Activated CD4-positive, alpha-beta T cell treated with anti-CD3 and anti-CD28 coated beads for 48 hours (primary cell): ENCODE results near the gene ZNF587B.
A peak's percentile ranks its signal among the peaks of the same experiment; 100 is the strongest.
"Not testable (repeated sequence)": the region's sequence is repeated elsewhere in the genome, so short reads cannot be mapped to it uniquely, and the experiment has no call there.

Source experiments
- DNase-seq: peaks from one replicate; pipeline ENCODE4 v3.0.0-alpha.2; 2020

ZNF587B gene

DNA sequence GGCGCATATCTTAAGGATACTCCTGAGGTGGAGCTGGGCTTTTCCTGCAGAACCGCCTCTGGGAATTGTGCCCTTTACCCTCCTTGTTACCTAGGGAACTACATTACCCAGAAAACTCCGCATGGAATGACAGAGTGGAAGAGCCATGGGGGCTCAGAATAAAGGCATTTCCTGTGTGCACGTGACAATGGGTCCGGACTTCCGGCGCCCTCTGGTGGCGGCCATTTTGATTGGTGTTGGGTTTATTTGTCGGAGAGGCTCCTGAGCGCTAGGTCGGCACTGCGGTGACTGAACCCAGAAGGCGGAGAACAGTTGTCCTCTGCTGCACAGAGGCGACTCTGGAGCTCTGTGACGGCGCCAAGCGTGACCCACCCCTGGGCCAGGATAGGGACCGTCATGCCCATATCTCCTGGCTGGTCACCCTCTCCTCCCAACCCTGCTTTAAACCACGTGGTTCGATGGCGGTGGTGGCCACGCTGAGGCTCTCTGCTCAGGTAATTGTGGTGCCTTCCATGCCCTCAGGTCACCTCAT lies at the start of gene ZNF587B:
Gene ZNF587B (plus strand): TSS at position 229 of the 532 bp plus-strand sequence. CDS start 230 bp downstream, at position 459.
- DNase-seq: peak; percentile 58

- DNase-seq: no peak
These were observed 43.8 kb upstream of the ZNF587B start for GRCh38 chr19:57786286-57786685.

DNA sequence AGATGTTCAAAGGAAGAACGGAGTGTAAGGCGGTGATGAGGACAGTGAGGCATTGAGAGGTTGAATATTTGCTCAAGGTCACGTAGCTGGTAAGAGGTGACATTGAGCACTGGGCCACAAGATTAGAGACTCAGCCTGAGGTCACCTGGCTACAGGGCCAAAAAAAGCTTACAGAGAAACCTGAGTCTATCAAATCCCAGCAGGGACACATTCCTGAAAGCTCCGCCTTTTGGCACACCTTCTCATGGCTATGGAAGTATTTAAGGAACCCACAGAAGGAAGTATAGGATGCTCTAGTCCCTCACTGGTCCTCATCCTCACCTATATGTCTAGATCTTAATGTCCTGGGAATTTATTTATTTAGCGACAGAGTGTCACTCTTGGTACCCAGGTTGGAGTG lies 43.2 kb upstream of the ZNF587B start:
- no peak for DNase-seq

DNA sequence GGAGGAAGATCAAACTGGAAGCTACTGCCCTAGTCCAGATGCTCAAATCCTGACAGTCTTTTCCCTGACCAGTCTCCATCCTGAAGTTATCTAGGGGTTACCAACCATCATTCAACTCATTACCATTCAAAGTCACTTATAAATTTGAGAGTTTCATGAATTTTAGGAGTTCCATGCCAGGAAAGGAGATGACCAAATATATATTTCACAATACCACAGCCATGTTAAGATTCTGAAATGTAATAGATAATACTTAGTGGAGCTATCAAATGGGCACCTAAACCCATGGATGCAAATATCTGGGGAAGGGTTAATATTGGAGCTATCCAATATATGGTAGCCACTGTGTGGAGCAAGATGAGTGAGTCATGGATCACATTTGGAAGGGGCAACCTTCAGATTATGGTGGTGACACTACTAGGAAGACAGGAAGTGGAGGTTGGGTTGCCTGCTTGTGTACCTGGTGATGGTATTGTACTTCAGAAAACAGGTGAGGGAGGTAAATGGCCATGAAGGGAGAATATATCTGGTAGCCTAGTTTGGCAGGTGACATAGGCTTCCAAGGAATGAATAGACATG lies 41.9 kb upstream of the ZNF587B start:
- DNase-seq: no peak

DNA sequence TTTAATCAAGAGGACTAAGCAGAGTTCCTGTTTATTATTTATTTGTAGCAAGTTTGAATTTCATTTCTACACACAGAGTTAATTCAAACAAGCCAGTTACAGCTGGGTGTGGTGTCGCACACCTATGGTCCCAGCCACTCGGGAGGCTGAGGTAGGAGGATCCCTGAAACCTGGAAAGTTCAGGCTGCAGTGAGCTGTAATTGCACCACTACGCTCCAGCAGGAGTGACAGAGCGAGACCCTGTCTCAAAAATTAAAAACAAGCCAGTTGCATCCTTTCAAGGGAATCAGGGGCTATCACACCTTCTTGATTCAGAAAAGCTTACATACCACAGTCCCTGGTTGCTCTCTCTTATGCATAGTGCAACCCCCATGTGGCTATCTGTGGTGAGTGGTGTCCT lies 40.8 kb upstream of the ZNF587B start:
- DNase-seq: no peak

DNA sequence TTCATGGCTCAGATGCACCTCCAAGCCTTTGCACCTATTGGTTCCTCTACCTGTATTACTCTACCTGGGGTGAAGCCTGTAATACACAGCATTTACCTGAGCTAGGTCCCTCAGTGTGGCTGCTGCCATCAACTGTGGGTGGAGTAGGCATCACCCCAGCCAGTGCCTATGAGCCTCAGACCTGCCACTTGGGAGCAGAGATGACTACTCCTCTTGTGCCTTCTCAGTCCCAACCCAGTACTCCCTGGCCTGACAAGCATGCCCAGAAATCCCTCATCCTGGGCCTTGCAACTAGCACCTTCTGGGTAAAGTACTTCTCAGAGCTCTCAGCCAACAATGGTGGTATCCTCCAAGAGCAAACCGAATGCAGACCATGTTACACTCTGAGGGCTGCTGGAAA lies 33.5 kb upstream of the ZNF587B start:
- not testable (repeated sequence) for DNase-seq

- no peak for DNase-seq
These were observed 29.4 kb upstream of the ZNF587B start for GRCh38 chr19:57800696-57801095.

- DNase-seq: no peak
These were observed 27.8 kb upstream of the ZNF587B start for GRCh38 chr19:57802269-57802668.

- DNase-seq: no peak
These were observed 26.9 kb upstream of the ZNF587B start for GRCh38 chr19:57803265-57803593.

GRCh38 chr19:57803594-57804325 lies 26.3 kb upstream of the ZNF587B start:
- DNase-seq: peak; percentile 26

- no peak for DNase-seq
These were observed 22.6 kb upstream of the ZNF587B start for GRCh38 chr19:57807541-57807940.

DNA sequence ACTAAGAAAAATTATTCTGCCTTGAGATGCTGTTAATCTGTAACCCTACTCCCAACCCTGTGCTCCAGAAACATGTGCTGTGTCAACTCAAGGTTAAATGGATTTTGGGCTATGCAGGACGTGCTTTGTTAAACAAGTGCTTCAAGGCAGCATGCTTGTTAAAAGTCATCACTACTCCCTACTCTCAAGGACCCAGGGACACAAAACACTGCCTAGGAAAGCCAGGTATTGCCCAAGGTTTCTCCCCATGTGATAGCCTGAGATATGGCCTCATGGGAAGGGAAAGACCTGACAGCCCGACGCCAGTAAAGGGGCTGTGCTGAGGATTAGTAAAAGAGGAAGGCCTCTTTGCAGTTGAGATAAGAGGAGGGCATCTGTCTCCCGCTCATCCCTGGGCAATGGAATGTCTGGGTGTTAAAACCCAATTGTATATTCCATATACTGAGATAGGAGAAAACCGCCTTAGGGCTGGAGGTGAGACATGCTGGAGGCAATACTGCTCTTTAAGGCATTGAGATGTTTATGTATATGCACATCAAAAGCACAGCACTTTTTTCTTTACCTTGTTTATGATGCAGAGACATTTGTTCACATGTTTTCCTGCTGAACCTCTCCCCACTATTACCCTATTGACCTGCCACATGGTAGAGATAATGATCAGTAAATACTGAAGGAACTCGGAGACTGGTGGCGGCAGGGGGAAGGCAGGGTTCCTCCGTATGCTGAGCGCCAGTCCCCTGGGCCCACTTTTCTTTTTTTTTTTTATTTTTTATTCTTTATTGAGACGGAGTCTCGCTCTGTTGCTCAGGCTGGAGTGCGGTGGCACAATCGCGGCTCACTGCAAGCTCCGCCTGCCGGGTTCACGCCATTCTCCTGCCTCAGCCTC lies 19.4 kb upstream of the ZNF587B start:
- DNase-seq: not testable (repeated sequence)

DNA sequence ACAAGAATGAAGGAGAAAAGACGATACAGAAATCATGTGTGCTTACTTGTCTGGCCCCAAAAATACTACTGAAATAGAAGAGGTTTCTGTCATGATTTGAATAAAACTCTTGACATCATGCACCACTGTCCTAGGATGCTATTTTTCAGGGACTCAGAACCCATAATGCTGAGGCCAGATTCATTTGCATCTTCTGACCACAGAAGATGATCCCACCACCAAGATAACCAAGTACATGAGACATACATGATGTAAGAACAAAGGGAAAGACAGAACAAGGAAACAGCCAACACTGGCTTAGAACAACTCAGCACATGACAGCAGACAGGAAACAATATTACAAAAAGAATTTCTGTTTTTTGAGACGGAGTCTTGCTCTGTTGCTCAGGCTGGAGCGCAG lies 17.9 kb upstream of the ZNF587B start:
- no peak for DNase-seq

DNA sequence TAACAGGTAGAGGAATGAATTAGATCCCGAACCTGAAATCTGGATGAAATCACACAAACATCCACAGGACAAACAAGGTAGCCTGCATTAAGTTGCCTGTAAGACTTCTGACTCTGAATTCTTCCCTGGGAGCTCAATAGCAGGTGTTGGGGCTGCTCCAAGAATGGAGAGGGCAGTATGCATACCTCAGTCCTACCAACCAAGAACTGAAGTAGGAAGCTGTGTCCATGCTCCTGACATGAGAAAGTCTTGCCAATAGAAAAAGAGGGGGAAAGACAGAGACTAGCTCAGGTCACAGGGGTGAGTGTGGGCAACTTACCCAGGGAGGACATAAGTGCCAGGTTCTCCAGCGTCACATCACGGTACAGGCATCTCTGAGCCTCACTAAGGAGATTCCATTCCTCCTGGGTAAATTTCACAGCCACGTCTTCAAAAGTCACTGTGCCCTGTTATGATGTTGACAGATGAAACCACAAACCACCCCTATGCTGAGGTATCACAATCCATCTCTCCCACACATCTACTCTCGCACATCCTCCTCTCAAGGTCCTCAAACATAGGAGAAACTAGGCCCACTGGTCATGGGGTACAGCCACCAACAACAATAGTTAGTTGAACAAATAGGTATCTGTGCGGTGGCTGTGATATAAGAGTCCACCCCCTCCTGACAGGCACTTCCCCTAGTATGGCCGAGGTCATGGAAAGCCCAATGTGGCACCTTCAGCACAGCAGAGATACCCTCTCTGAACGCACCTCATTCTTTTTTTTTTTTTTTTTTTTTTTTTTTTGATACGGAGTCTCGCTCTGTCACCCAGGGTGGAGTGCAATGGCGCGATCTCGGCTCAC lies 16.9 kb upstream of the ZNF587B start:
- DNase-seq: not testable (repeated sequence)

GRCh38 chr19:57813919-57814504 lies 16.1 kb upstream of the ZNF587B start:
- no peak for DNase-seq

DNA sequence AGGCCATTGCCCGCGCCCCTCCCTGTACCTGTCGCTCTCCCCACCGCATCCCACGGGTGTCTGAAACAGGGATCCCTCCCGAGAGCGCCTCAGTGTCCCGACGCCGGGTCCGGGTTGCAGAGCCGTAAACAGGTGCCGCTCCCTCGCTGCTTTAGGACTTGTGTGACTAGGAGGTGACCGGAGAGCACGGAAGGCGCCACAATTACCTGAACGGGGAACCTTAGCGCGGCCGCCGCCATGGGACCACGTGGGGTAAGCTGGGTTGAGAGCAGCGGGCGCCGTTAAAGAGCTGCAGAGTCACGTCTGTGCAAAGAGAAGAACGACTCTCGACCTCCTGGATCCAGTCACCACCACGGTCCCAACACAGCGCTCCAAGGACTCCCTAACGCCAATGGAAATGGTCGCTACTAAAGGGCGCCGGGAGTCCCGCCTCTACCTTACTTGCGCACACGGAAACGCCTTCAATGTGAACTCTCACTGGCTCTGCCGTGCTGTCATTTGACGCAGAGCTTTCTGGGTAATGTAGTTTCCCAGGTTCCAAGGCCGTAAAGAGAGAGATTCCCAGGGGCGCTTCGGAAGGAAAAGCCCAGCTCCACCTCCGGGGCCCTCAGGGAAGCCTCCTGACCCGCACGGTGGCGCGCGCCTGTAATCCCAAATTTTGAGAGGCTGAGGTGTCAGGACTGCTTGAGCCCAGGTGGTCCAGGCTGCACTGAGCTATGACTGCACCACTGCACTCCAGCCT lies 15.4 kb upstream of the ZNF587B start, which contains the start of gene ZNF552:
Gene ZNF552 (minus strand): TSS at position 409 of the 742 bp plus-strand sequence. CDS start 170 bp downstream, at position 239.
- peak; percentile 81 for DNase-seq

DNA sequence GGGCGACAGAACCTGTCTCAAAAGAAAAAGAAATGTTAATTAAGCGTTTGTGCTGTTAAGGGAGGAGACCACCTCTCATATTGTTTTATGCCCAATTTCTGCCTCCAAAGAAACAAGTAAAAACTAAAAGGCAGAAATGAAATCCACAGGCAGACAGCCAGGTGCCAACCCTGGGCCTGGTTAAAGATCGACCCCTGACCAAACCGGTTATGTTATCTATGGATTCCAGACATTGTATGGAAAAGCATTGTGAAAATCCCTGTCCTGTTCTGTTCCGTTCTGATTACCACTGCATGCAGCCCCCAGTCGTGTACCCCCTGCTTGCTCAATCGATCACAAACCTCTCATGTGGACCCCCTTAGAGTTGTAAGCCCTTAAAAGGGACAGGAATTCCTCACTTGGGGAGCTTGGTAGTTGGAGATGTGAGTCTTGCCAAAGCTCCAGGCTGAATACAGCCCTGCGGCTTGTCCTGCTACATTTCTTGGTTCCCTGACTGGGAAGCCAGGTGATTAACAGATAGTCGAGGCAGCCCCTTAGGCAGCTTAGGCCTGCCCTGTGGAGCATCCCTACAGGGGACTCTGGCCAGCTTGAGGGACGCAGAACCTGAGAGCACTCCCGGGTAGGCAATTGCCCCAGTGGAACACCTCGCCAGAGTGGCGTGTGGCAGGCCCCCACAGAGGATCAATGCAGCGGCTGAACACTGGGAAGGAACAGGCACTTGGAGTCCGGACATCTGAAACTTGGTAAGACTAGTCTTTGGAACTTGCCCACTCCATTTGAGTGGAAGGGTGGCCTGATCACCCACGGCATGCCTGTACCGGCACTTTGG lies 14.6 kb upstream of the ZNF587B start:
- DNase-seq: no peak

- peak; percentile 19 for DNase-seq
These were observed 13.4 kb upstream of the ZNF587B start for GRCh38 chr19:57816652-57817051.

GRCh38 chr19:57817976-57818375 lies 12.1 kb upstream of the ZNF587B start:
- DNase-seq: no peak

GRCh38 chr19:57818378-57818777 lies 11.7 kb upstream of the ZNF587B start:
- no peak for DNase-seq
